ENCODE measurements around the gene U2AF1L4. TPM values are rescaled to one million over a fixed set of nuclear protein-coding genes. Genes with fewer than 3 reads are reported as not detected.

Gene U2AF1L4
- total RNA-seq, 2 donors from 2014 or later, result 14.9 to 18.7 TPM

DNA sequence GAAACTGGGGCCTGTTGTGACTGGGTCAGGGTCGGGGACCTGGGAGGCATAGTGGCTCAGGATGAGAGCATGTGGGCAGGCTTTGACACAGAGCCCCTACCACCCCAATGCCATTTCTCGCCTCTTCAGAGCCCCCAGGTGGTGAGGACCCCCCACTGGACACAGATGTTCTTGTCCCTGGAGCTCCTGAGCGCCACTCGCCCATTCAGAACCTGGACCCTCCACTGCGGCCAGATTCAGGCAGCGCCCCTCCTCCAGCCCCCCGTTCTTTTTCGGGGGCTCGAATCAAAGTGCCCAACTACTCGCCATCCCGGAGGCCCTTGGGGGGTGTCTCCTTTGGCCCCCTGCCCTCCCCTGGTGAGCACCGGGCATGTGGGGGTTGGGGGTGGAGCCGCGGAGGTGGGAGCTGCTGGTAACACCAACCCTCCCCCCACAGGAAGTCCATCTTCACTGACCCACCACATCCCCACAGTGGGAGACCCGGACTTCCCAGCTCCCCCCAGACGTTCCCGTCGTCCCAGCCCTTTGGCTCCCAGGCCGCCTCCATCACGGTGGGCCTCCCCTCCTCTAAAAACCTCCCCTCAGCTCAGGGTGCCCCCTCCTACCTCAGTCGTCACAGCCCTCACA lies 13.3 kb downstream of the U2AF1L4 start:
- DNase-seq, result no peak
- Histone ChIP-seq H3K9ac (ENCODE audit: low read depth in 2 of 2, low read length in 2 of 2) (no peak overlapping the region), H3K27me3 (no peaks in the 10 kb centered on the region), H3K4me3 (no peak overlapping the region), H3K36me3 (peaks cover 22% of the 10 kb centered on the region), H3K9me3 (no peaks in the 10 kb centered on the region), H3K27ac (no peak overlapping the region), H3K4me1 (no peaks in the 10 kb centered on the region)
- TF ChIP-seq, protein P1, sequence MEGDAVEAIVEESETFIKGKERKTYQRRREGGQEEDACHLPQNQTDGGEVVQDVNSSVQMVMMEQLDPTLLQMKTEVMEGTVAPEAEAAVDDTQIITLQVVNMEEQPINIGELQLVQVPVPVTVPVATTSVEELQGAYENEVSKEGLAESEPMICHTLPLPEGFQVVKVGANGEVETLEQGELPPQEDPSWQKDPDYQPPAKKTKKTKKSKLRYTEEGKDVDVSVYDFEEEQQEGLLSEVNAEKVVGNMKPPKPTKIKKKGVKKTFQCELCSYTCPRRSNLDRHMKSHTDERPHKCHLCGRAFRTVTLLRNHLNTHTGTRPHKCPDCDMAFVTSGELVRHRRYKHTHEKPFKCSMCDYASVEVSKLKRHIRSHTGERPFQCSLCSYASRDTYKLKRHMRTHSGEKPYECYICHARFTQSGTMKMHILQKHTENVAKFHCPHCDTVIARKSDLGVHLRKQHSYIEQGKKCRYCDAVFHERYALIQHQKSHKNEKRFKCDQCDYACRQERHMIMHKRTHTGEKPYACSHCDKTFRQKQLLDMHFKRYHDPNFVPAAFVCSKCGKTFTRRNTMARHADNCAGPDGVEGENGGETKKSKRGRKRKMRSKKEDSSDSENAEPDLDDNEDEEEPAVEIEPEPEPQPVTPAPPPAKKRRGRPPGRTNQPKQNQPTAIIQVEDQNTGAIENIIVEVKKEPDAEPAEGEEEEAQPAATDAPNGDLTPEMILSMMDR (IDR thresholded peaks at IDR 0.05), result no peak
- intact Hi-C loops (cut with DNase I), result no loop called here

DNA sequence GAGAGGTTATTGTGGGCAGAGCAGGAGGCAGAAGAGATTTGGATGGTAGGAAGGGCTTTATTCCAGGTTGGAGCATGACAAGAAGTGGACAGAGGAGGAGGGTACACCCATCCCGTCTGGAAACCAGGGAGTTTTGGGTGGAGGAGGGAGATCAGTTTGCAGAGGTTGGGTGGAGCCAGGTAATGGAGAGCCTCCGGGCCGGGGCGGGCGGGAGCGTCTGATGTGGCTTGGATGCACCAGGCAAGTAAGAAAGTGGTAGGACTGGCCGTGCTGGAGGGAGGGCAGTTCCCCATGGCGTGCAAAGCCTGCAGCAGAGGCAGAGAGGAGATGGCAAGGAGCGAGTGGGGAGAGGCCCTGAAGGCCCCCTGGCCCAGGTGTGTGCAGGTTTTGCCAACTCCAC lies 13.9 kb downstream of the U2AF1L4 start:
- H3K9ac ChIP-seq (ENCODE audit: low read depth in 2 of 2, low read length in 2 of 2), result no peak overlapping the region
- no peak overlapping the region for H3K4me3 ChIP-seq
- no peaks in the 10 kb centered on the region for H3K4me1 ChIP-seq
- intact Hi-C loops (cut with DNase I), result no loop called here
- peaks cover 24% of the 10 kb centered on the region for H3K36me3 ChIP-seq
- TF ChIP-seq, protein P1 (IDR thresholded peaks at IDR 0.05), result no peak
- no peaks in the 10 kb centered on the region for H3K9me3 ChIP-seq
- no peak for DNase-seq
- H3K27me3 ChIP-seq, result no peaks in the 10 kb centered on the region
- no peak overlapping the region for H3K27ac ChIP-seq

DNA sequence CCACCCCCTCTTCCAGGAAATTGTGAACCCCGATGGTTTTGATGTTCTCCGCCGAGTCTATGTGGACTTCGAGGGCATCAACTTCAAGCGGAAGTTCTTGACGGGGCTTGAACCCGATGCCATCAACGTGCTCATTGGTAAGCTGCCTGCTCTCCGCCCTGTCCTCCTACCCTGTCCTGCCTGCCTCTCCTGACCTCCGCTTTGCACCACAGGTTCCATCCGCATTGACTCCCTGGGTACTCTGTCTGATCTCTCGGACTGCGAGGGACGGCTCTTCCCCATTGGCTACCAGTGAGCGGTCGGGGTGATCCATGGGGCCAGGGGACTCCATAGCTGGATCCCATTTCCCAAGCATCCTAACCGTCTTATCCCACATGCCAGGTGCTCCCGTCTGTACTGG lies 14.9 kb downstream of the U2AF1L4 start:
- no peak overlapping the region for H3K9ac ChIP-seq (ENCODE audit: low read depth in 2 of 2, low read length in 2 of 2)
- DNase-seq, result no peak
- no peaks in the 10 kb centered on the region for H3K27me3 ChIP-seq

DNA sequence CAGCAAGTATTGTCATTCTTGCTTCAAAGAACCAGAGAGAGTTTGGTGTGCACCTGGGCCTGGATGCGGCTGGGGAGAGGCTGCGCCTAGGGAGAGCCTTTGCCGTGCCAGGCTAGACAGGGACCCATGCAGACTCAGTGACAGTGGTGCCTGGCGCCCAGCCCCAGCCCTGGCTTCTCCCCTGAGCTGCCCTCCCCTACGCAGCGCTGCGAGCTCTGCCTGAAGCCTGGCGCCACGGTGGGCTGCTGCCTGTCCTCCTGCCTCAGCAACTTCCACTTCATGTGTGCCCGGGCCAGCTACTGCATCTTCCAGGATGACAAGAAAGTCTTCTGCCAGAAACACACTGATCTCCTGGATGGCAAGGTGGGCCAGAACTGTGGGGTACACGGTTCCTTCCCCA lies 15.5 kb downstream of the U2AF1L4 start:
- H3K4me3 ChIP-seq, result no peak overlapping the region
- H3K4me1 ChIP-seq, result no peaks in the 10 kb centered on the region
- H3K27ac ChIP-seq, result no peak overlapping the region
- intact Hi-C loops (cut with DNase I), result no loop called here
- peaks cover 39% of the 10 kb centered on the region for H3K36me3 ChIP-seq
- no peaks in the 10 kb centered on the region for H3K27me3 ChIP-seq
- no peak for DNase-seq
- TF ChIP-seq, protein P1 (IDR thresholded peaks at IDR 0.05), result no peak
- no peak overlapping the region for H3K9ac ChIP-seq (ENCODE audit: low read depth in 2 of 2, low read length in 2 of 2)
- H3K9me3 ChIP-seq, result no peaks in the 10 kb centered on the region

More for the DNA sequence above, 14.9 kb downstream of the U2AF1L4 start:
- Histone ChIP-seq H3K9me3 (no peaks in the 10 kb centered on the region), H3K36me3 (peaks cover 34% of the 10 kb centered on the region), H3K4me1 (no peaks in the 10 kb centered on the region), H3K4me3 (no peak overlapping the region), H3K27ac (no peak overlapping the region)
- TF ChIP-seq, protein P1 (IDR thresholded peaks at IDR 0.05), result no peak
- intact Hi-C loops (cut with DNase I), result no loop called here

DNA sequence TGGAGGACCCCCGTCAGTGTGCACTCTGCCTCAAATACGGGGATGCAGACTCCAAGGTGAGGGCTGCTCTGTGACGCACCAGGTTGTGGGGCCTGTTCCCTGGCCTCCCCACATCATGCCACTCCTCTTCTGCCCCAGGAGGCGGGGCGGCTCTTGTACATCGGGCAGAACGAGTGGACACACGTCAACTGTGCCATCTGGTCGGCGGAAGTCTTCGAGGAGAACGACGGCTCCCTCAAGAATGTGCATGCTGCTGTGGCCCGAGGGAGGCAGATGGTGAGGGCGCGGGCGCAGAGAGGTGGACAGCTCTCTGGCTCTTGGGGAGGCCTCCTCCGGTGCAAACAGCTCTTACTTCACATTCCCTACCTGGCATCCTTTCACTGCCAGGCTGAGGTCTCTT lies 16.2 kb downstream of the U2AF1L4 start:
- no peaks in the 10 kb centered on the region for H3K27me3 ChIP-seq
- H3K9ac ChIP-seq (ENCODE audit: low read depth in 2 of 2, low read length in 2 of 2), result no peak overlapping the region
- no peak overlapping the region for H3K4me3 ChIP-seq
- DNase-seq, result no peak
- TF ChIP-seq, protein P1 (IDR thresholded peaks at IDR 0.05), result no peak
- no peaks in the 10 kb centered on the region for H3K9me3 ChIP-seq
- H3K36me3 ChIP-seq, result peaks cover 42% of the 10 kb centered on the region
- intact Hi-C loops (cut with DNase I), result no loop called here
- no peaks in the 10 kb centered on the region for H3K4me1 ChIP-seq
- no peak overlapping the region for H3K27ac ChIP-seq
